Parathyroid adenoma (tissue), 2 donors: ENCODE results near the gene CACNA1C.

ENCODE experiments used
- H2AFZ ChIP-seq: fragments of 300-600 bp; sonication (generic); one replicate; pipeline ENCODE4 v1.7.0; 2017; ENCODE audit warnings: antibody characterized with exemption, mild to moderate bottlenecking
- H3K27ac ChIP-seq: fragments of 300-600 bp; sonication (generic); one replicate; pipeline ENCODE4 v1.7.0; 2017
- H3K27me3 ChIP-seq: fragments of 300-600 bp; sonication (generic); one replicate; pipeline ENCODE4 v1.7.0; 2017; ENCODE audit warnings: low read length; ENCODE audit not compliant: control insufficient read depth, insufficient read depth
- H3K36me3 ChIP-seq: fragments of 300-600 bp; sonication (generic); one replicate; pipeline ENCODE4 v1.7.0; 2017; ENCODE audit warnings: low read length; ENCODE audit not compliant: control insufficient read depth, insufficient read depth
- H3K4me1 ChIP-seq: fragments of 300-600 bp; sonication (generic); one replicate; pipeline ENCODE4 v1.7.0; 2017; ENCODE audit warnings: control low read depth
- H3K4me2 ChIP-seq: fragments of 300-600 bp; sonication (generic); one replicate; pipeline ENCODE4 v1.7.0; 2017; ENCODE audit warnings: low read length
- H3K4me3 ChIP-seq: fragments of 300-600 bp; sonication (generic); one replicate; pipeline ENCODE4 v1.7.0; 2017; ENCODE audit warnings: low read depth, low read length
- H3K79me2 ChIP-seq: fragments of 300-600 bp; sonication (generic); one replicate; pipeline ENCODE4 v1.7.0; 2017; ENCODE audit warnings: control low read depth
- H3K9ac ChIP-seq: fragments of 300-600 bp; sonication (generic); one replicate; pipeline ENCODE4 v1.7.0; 2017; ENCODE audit warnings: mild to moderate bottlenecking
- H3K9me3 ChIP-seq: fragments of 300-600 bp; sonication (generic); one replicate; pipeline ENCODE4 v1.7.0; 2017; ENCODE audit warnings: low read length; ENCODE audit not compliant: control insufficient read depth
- TF ChIP-seq, protein P1 (sequence below): fragments of 300-600 bp; sonication (generic); IDR thresholded peaks from one replicate; pipeline ENCODE4 v1.7.0; 2017; ENCODE audit warnings: antibody characterized with exemption, mild to moderate bottlenecking
- donor health status: primary hyperparathyroidism.

CACNA1C gene

DNA sequence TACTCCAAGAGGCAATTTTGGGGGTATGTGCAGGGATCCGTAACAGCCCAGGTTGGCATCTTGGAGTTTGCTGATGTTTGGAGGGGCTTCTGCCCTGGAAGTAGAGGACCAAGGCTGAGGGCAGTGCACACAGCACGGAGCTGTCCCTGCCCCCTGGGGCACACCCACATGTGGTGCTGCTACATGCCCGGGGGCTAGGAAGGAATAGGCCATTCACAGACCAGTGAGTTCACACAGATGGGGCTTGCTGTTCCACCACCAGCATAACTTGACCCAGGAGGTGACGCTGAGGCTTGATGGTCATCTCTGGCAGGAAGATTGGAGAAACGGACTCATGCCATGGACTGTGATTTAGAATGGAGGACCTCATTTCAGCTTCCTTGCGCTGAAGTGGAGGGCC, 510.9 kb downstream of the CACNA1C start:
- Histone ChIP-seq H3K9me3 (no peaks in the 10 kb centered on the region), H3K4me3 (no peak overlapping the region), H3K27me3 (no peaks in the 10 kb centered on the region), H3K9ac (no peak overlapping the region), H3K27ac (no peak overlapping the region), H3K4me2 (no peak overlapping the region), H3K4me1 (peaks cover 17% of the 10 kb centered on the region), H3K36me3 (no peaks in the 10 kb centered on the region), H3K79me2 (no peaks in the 10 kb centered on the region), H2AFZ (no peak overlapping the region)
- TF ChIP-seq, protein P1, sequence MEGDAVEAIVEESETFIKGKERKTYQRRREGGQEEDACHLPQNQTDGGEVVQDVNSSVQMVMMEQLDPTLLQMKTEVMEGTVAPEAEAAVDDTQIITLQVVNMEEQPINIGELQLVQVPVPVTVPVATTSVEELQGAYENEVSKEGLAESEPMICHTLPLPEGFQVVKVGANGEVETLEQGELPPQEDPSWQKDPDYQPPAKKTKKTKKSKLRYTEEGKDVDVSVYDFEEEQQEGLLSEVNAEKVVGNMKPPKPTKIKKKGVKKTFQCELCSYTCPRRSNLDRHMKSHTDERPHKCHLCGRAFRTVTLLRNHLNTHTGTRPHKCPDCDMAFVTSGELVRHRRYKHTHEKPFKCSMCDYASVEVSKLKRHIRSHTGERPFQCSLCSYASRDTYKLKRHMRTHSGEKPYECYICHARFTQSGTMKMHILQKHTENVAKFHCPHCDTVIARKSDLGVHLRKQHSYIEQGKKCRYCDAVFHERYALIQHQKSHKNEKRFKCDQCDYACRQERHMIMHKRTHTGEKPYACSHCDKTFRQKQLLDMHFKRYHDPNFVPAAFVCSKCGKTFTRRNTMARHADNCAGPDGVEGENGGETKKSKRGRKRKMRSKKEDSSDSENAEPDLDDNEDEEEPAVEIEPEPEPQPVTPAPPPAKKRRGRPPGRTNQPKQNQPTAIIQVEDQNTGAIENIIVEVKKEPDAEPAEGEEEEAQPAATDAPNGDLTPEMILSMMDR: no peak

GRCh38 chr12:2566161-2566560, 513.4 kb downstream of the CACNA1C start:
- no peaks in the 10 kb centered on the region for H3K36me3 ChIP-seq
- no peak overlapping the region for H2AFZ ChIP-seq
- H3K4me1 ChIP-seq: peaks cover 9% of the 10 kb centered on the region
- no peak overlapping the region for H3K27ac ChIP-seq
- H3K27me3 ChIP-seq: no peaks in the 10 kb centered on the region
- H3K9ac ChIP-seq: no peak overlapping the region
- H3K9me3 ChIP-seq: no peaks in the 10 kb centered on the region
- H3K4me3 ChIP-seq: no peak overlapping the region
- TF ChIP-seq, protein P1: no peak
- no peak overlapping the region for H3K4me2 ChIP-seq
- H3K79me2 ChIP-seq: no peaks in the 10 kb centered on the region

DNA sequence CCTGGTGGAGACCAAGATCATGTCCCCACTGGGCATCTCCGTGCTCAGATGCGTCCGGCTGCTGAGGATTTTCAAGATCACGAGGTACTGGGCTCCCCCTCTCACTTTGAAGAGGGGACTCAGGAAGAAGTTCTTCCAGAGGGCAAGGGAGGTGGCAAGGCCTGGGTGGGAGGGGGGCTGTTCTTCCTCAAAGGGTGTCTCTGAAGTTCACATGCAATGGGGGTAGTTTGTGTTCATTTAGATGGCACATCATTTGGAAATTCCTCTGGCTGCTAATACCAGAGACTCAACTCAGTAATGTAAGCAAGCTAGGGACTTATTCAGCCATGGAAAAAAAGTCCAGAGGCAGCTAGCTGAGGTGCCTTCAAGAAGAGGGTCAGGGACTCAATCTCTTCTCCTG, 514.9 kb downstream of the CACNA1C start:
- no peak overlapping the region for H3K27ac ChIP-seq
- no peak overlapping the region for H3K4me2 ChIP-seq
- H3K9ac ChIP-seq: no peak overlapping the region
- H3K4me3 ChIP-seq: no peak overlapping the region
- TF ChIP-seq, protein P1: no peak
- no peaks in the 10 kb centered on the region for H3K27me3 ChIP-seq
- H2AFZ ChIP-seq: no peak overlapping the region
- no peaks in the 10 kb centered on the region for H3K9me3 ChIP-seq
- no peaks in the 10 kb centered on the region for H3K36me3 ChIP-seq
- H3K79me2 ChIP-seq: no peaks in the 10 kb centered on the region
- H3K4me1 ChIP-seq: no peaks in the 10 kb centered on the region

- Histone ChIP-seq H3K9me3 (no peaks in the 10 kb centered on the region), H3K9ac (no peak overlapping the region), H3K27me3 (no peaks in the 10 kb centered on the region), H3K36me3 (no peaks in the 10 kb centered on the region), H3K79me2 (no peaks in the 10 kb centered on the region), H2AFZ (no peak overlapping the region), H3K27ac (no peak overlapping the region), H3K4me2 (no peak overlapping the region), H3K4me3 (no peak overlapping the region), H3K4me1 (no peaks in the 10 kb centered on the region)
- TF ChIP-seq, protein P1: no peak
Measured at GRCh38 chr12:2570562-2570961, 517.8 kb downstream of the CACNA1C start.

DNA sequence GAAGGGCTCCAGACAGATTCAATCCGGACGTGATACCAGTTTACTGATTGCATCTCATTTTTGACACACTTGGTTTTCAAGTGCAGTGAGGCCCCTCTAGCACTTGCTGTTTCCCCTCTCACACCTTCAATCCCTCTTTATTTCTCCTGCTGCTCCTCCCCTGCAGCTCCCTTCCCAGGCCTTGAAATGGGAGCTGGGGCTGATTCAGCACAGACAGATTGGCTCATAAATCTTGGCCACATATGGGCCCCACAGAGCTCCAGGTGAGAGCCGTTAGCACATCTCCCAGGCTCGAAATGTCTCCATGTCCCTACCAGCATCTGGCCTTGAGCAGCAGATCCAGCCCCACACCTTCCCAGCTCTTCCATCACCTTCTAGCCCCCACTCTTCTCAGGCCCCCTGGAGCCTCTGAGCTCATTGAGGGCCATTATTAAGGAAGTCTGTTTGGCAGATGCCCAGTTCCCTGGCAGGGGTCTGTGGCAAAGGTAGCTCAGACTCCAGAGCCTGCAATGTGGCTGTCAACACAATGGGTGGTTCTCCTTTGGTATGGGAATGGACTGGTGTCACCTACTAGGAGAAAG, 521.7 kb downstream of the CACNA1C start:
- H2AFZ ChIP-seq: no peak overlapping the region
- TF ChIP-seq, protein P1: no peak
- H3K9ac ChIP-seq: no peak overlapping the region
- H3K79me2 ChIP-seq: no peaks in the 10 kb centered on the region
- H3K27me3 ChIP-seq: no peaks in the 10 kb centered on the region
- no peak overlapping the region for H3K27ac ChIP-seq
- no peaks in the 10 kb centered on the region for H3K36me3 ChIP-seq
- H3K4me2 ChIP-seq: no peak overlapping the region
- no peaks in the 10 kb centered on the region for H3K4me1 ChIP-seq
- H3K9me3 ChIP-seq: no peaks in the 10 kb centered on the region
- H3K4me3 ChIP-seq: no peak overlapping the region
